Activated CD4-positive, alpha-beta T cell treated with anti-CD3 and anti-CD28 coated beads, Interleukin-2, amount 10 ng/mL, durations not matched to agents 7 days and 5 days (primary cell): ENCODE results near the gene KIFC3. TPM values are rescaled to one million over a fixed set of nuclear protein-coding genes. Genes with fewer than 3 reads are reported as not detected.
A peak's percentile ranks its signal among the peaks of the same experiment; 100 is the strongest.

Experiments
- CTCF ChIA-PET: fragments of 350-600 bp; sonication (Branson Sonifier 250); formaldehyde crosslinking; loops from one replicate; lab custom pipeline; 2021; ENCODE audit warnings: antibody characterized with exemption; lab: Charles Lee
- POLR2A ChIA-PET: fragments of 350-600 bp; sonication (Branson Sonifier 250); formaldehyde crosslinking; loops from one replicate; lab custom pipeline; 2021; ENCODE audit warnings: antibody characterized with exemption; lab: Charles Lee
- DNase-seq: peaks from one replicate; pipeline ENCODE4 v3.0.0-alpha.2; 2020
- H3K27ac Mint-ChIP-seq: one replicate; pipeline ENCODE4 v1.8.0; 2021; ENCODE audit warnings: mild to moderate bottlenecking, moderate library complexity, mixed read lengths
- H3K27me3 Mint-ChIP-seq: one replicate; pipeline ENCODE4 v1.8.0; 2021; ENCODE audit warnings: mixed read lengths
- H3K36me3 Mint-ChIP-seq: one replicate; pipeline ENCODE4 v1.8.0; 2021; ENCODE audit warnings: low read depth, mixed read lengths
- H3K4me1 Mint-ChIP-seq: one replicate; pipeline ENCODE4 v1.8.0; 2021; ENCODE audit warnings: mixed read lengths
- H3K4me3 Mint-ChIP-seq: one replicate; pipeline ENCODE4 v1.8.0; 2021; ENCODE audit warnings: mild to moderate bottlenecking, moderate library complexity, mixed read lengths
- H3K9me3 Mint-ChIP-seq: one replicate; pipeline ENCODE4 v1.8.0; 2021; ENCODE audit warnings: mixed read lengths
- total RNA-seq, 2 experiments: library from RNA; stranded (reverse); gene quantifications; one replicate each; pipeline ENCODE4 v1.2.3, GENCODE V29; 2021

Gene KIFC3
- total RNA-seq, 2 experiments from 2014 or later = not detected

GRCh38 chr16:57807968-57808528, 5.8 kb upstream of the KIFC3 start:
- Mint-ChIP-seq H3K4me3 (no peak overlapping the region), H3K27me3 (peaks cover 32% of the 10 kb centered on the region), H3K36me3 (no peaks in the 10 kb centered on the region), H3K9me3 (no peaks in the 10 kb centered on the region), H3K27ac (no peak overlapping the region), H3K4me1 (peaks cover 28% of the 10 kb centered on the region)
- ChIA-PET POLR2A (no interaction called here), CTCF (interaction anchor here (0.6 to 0.7 kb wide), 3 partner anchors 9 to 233 kb away, joined by 3 to 5 read pairs (median 3); no protein-coding TSS in a partner anchor)
- peak; percentile 64 for DNase-seq

GRCh38 chr16:57807252-57807967, 5.1 kb upstream of the KIFC3 start:
- CTCF ChIA-PET = interaction anchor here (0.5 to 0.8 kb wide), 3 partner anchors 10 to 232 kb away, joined by 3 to 5 read pairs (median 3); no protein-coding TSS in a partner anchor
- no peaks in the 10 kb centered on the region for H3K9me3 Mint-ChIP-seq

GRCh38 chr16:57805176-57805575, 2.9 kb upstream of the KIFC3 start:
- DNase-seq = no peak
- Mint-ChIP-seq H3K36me3 (no peaks in the 10 kb centered on the region), H3K4me3 (no peak overlapping the region), H3K9me3 (no peaks in the 10 kb centered on the region), H3K27me3 (peaks cover 50% of the 10 kb centered on the region), H3K4me1 (peaks cover 29% of the 10 kb centered on the region), H3K27ac (no peak overlapping the region)
- POLR2A ChIA-PET = no interaction called here
- CTCF ChIA-PET = interaction anchor here (0.9 kb wide), 1 partner anchor 11 kb away, joined by 5 read pairs; no protein-coding TSS in a partner anchor

More at GRCh38 chr16:57807252-57807967, 5.1 kb upstream of the KIFC3 start:
- POLR2A ChIA-PET = no interaction called here
- no peak for DNase-seq
- peaks cover 38% of the 10 kb centered on the region for H3K27me3 Mint-ChIP-seq
- peaks cover 33% of the 10 kb centered on the region for H3K4me1 Mint-ChIP-seq
- no peak overlapping the region for H3K27ac Mint-ChIP-seq
- H3K4me3 Mint-ChIP-seq = no peak overlapping the region
- H3K36me3 Mint-ChIP-seq = no peaks in the 10 kb centered on the region

GRCh38 chr16:57804111-57804837, 2.0 kb upstream of the KIFC3 start:
- H3K27ac Mint-ChIP-seq = no peak overlapping the region
- H3K4me1 Mint-ChIP-seq = peaks cover 27% of the 10 kb centered on the region
- CTCF ChIA-PET = interaction anchor here (0.9 kb wide), 1 partner anchor 10 kb away, joined by 5 read pairs; no protein-coding TSS in a partner anchor
- peaks cover 58% of the 10 kb centered on the region for H3K27me3 Mint-ChIP-seq
- H3K9me3 Mint-ChIP-seq = no peaks in the 10 kb centered on the region
- POLR2A ChIA-PET = no interaction called here
- H3K36me3 Mint-ChIP-seq = no peaks in the 10 kb centered on the region
- no peak for DNase-seq
- no peak overlapping the region for H3K4me3 Mint-ChIP-seq

- Mint-ChIP-seq H3K4me1 (peaks cover 27% of the 10 kb centered on the region), H3K27me3 (peaks cover 61% of the 10 kb centered on the region), H3K4me3 (peak overlapping the region; percentile 60), H3K27ac (no peak overlapping the region), H3K36me3 (no peaks in the 10 kb centered on the region), H3K9me3 (no peaks in the 10 kb centered on the region)
- ChIA-PET CTCF (no interaction called here), POLR2A (no interaction called here)
- no peak for DNase-seq
Observed at GRCh38 chr16:57803134-57803990, 1.1 kb upstream of the KIFC3 start.

- no peak overlapping the region for H3K27ac Mint-ChIP-seq
- CTCF ChIA-PET = interaction anchor here (0.6 to 1.6 kb wide), 4 partner anchors 9 to 62 kb away, joined by 3 to 5 read pairs (median 4); no protein-coding TSS in a partner anchor
- H3K36me3 Mint-ChIP-seq = no peaks in the 10 kb centered on the region
- no peaks in the 10 kb centered on the region for H3K9me3 Mint-ChIP-seq
- POLR2A ChIA-PET = no interaction called here
- H3K4me3 Mint-ChIP-seq = peak overlapping the region; percentile 14
- no peak for DNase-seq
- H3K27me3 Mint-ChIP-seq = peaks cover 52% of the 10 kb centered on the region
- H3K4me1 Mint-ChIP-seq = peaks cover 25% of the 10 kb centered on the region
Observed at GRCh38 chr16:57801809-57802340, 416 bp downstream of the KIFC3 start.

GRCh38 chr16:57801098-57801808, 1.0 kb downstream of the KIFC3 start:
- Mint-ChIP-seq H3K9me3 (no peaks in the 10 kb centered on the region), H3K27ac (no peak overlapping the region), H3K4me3 (peak overlapping the region; percentile 14), H3K36me3 (no peaks in the 10 kb centered on the region), H3K4me1 (peaks cover 25% of the 10 kb centered on the region), H3K27me3 (peaks cover 46% of the 10 kb centered on the region)
- CTCF ChIA-PET = interaction anchor here (0.6 to 1.6 kb wide), 5 partner anchors 10 to 105 kb away, joined by 3 to 5 read pairs (median 3); no protein-coding TSS in a partner anchor
- POLR2A ChIA-PET = no interaction called here
- no peak for DNase-seq

- ChIA-PET POLR2A (no interaction called here), CTCF (interaction anchor here (0.8 to 1.6 kb wide), 5 partner anchors 9 to 224 kb away, joined by 3 to 5 read pairs (median 3); no protein-coding TSS in a partner anchor)
- Mint-ChIP-seq H3K27me3 (peaks cover 42% of the 10 kb centered on the region), H3K4me1 (peaks cover 25% of the 10 kb centered on the region), H3K36me3 (no peaks in the 10 kb centered on the region), H3K4me3 (no peak overlapping the region), H3K9me3 (no peaks in the 10 kb centered on the region), H3K27ac (no peak overlapping the region)
- no peak for DNase-seq
Observed at GRCh38 chr16:57800200-57801097, 1.8 kb downstream of the KIFC3 start.

- H3K4me1 Mint-ChIP-seq = peaks cover 25% of the 10 kb centered on the region
- peak overlapping the region; percentile 51 for H3K27ac Mint-ChIP-seq
- no peak overlapping the region for H3K4me3 Mint-ChIP-seq
- H3K27me3 Mint-ChIP-seq = peaks cover 42% of the 10 kb centered on the region
- H3K36me3 Mint-ChIP-seq = no peaks in the 10 kb centered on the region
- DNase-seq = no peak
- POLR2A ChIA-PET = no interaction called here
- H3K9me3 Mint-ChIP-seq = no peaks in the 10 kb centered on the region
- CTCF ChIA-PET = interaction anchor here (0.7 to 1.1 kb wide), 4 partner anchors 9 to 223 kb away, joined by 3 read pairs; no protein-coding TSS in a partner anchor
Observed at GRCh38 chr16:57799600-57800199, 2.6 kb downstream of the KIFC3 start.

GRCh38 chr16:57798953-57799599, 3.2 kb downstream of the KIFC3 start:
- ChIA-PET CTCF (interaction anchor here (0.7 to 1.1 kb wide), 3 partner anchors 9 to 199 kb away, joined by 3 read pairs; no protein-coding TSS in a partner anchor), POLR2A (no interaction called here)
- no peak for DNase-seq
- H3K36me3 Mint-ChIP-seq = no peaks in the 10 kb centered on the region
- H3K4me1 Mint-ChIP-seq = peaks cover 25% of the 10 kb centered on the region
- H3K27me3 Mint-ChIP-seq = peaks cover 37% of the 10 kb centered on the region
- H3K4me3 Mint-ChIP-seq = no peak overlapping the region
- no peaks in the 10 kb centered on the region for H3K9me3 Mint-ChIP-seq
- H3K27ac Mint-ChIP-seq = no peak overlapping the region
